GM18951 (cell line): Measurements from ENCODE around the gene FLT3.

Source experiments
- POLR2A ChIP-seq: IDR thresholded peaks from 4 replicates; pipeline ENCODE4 v1.6.1; 2011; ENCODE audit warnings: mild to moderate bottlenecking; ENCODE audit not compliant: insufficient read length, insufficient read depth; ENCODE audit errors: extremely low read depth
- in situ Hi-C: fragments of 300-500 bp; cut with MboI; formaldehyde crosslinking; loops from one replicate; pipeline ENCODE4 v1.12.0; 2022; ENCODE audit warnings: low sequenced_read_pairs, mixed read lengths, inconsistent platforms; ENCODE audit not compliant: unreplicated experiment

FLT3 gene

GRCh38 chr13:27967736-27968315, 132.6 kb downstream of the FLT3 start:
- in situ Hi-C loops, result loop anchor here (25.0 kb wide), 1 partner anchor 581 kb away; no protein-coding TSS in a partner anchor
- TF ChIP-seq POLR2A, result no peak

DNA sequence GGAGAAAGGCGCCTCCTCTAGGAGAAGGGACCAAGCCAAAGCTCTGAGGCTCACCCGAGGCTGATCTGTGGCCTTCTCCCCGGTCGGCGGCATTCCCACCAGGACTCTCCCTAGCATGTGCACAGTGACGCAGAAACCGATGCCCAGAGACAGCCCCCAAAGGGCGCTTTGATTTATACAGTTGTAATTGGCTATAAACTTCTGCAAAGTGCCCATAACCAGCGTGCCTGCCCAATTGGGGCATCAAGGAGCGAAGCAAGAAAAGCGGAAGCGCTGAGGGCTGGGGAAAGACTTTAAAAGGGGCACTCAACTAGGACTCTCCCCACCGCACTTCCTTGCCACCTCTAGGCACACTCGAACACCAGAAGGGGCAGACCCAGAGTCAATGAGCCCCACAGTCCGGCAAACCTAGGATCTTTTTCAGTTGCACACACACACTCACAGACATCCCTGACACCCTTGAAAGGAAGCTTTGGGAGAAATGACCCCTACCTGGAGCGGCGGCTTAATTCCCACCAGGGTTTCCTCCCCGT, 133.1 kb downstream of the FLT3 start:
- in situ Hi-C loops, result loop anchor here (25.0 kb wide), 1 partner anchor 580 kb away; no protein-coding TSS in a partner anchor
- TF ChIP-seq POLR2A, result no peak

DNA sequence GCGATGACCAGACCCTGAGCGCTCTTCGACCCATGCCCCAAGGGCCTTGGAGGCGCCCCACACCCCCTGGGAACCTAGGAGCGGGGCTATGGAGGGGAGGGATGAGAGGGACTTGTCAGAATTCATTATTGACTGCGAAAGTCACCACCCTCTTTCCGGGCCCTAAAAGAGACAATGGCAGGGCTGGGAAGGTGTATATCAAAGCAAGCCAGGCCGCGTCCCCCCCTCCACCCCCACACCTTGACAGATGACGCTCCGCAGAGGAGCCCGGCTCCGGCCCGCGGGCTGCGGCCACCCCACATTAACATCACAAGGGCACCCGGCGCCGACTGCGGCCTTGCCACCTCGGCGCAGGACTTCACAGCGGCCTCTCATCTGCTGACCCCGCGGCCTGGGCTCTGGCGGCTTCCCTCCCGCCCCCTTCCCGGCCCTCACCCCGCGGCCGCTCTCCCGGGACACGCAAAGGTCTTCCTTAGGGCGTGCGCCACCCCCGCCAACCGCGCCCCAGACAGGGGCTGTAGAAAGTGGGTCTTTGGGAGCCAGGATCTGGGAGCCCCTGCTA, 133.7 kb downstream of the FLT3 start:
- no peak for TF ChIP-seq POLR2A
- in situ Hi-C loops, result loop anchor here (25.0 kb wide), 1 partner anchor 579 kb away; no protein-coding TSS in a partner anchor

GRCh38 chr13:27965740-27966640, 134.4 kb downstream of the FLT3 start:
- in situ Hi-C loops, result loop anchor here (25.0 kb wide), 1 partner anchor 579 kb away; no protein-coding TSS in a partner anchor
- TF ChIP-seq POLR2A, result no peak

GRCh38 chr13:27965343-27965739, 135.0 kb downstream of the FLT3 start:
- no peak for TF ChIP-seq POLR2A
- in situ Hi-C loops, result loop anchor here (25.0 kb wide), 1 partner anchor 578 kb away; no protein-coding TSS in a partner anchor

DNA sequence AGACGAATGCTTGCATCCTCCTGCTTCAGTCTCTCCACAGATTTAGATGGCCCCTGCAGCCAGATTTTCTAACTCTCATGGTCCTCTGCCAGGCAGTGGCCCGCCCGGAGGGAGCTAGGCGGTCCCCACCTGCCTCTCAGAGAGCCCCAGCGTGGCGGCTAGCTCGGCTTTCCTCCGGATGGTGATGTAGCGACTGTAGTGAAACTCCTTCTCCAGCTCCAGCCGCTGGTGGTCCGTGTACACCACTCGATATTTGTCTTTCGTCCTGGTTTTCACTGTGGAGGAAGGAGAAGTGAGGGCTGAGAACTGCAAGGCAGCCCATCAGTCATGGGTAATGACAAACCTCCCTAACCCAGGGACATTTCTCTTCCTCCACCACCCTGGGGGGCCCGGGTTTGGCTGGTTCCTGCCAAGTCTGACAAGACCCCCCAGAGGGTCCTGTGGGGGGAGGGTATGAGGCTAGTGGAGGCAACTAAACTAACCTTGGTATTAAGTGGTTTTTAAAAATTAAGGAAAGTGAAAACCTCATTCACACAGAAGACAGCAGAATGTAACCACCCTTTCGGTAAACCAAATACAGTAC, 135.5 kb downstream of the FLT3 start:
- no peak for TF ChIP-seq POLR2A
- in situ Hi-C loops, result loop anchor here (25.0 kb wide), 1 partner anchor 578 kb away; no protein-coding TSS in a partner anchor

DNA sequence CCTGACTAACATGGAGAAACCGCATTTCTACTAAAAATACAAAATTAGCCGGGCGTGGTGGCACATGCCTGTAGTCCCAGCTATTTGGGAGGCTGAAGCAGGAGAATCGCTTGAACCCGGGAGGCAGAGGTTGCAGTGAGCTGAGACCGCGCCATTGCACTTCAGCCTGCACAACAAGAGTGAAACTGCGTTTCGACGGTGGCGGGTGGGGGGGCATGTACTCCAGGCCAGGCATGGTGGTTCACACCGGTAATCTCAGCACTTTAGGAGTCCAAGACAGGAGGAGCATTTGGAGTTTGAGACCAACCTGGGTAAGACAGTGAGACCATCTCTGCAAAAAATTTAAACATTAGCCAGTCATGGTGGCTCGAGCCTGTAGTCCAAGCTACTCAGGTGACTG, 136.2 kb downstream of the FLT3 start:
- in situ Hi-C loops, result loop anchor here (25.0 kb wide), 1 partner anchor 577 kb away; no protein-coding TSS in a partner anchor

- in situ Hi-C loops, result loop anchor here (25.0 kb wide), 1 partner anchor 576 kb away; no protein-coding TSS in a partner anchor
Observed at GRCh38 chr13:27963491-27963890, 136.9 kb downstream of the FLT3 start.

DNA sequence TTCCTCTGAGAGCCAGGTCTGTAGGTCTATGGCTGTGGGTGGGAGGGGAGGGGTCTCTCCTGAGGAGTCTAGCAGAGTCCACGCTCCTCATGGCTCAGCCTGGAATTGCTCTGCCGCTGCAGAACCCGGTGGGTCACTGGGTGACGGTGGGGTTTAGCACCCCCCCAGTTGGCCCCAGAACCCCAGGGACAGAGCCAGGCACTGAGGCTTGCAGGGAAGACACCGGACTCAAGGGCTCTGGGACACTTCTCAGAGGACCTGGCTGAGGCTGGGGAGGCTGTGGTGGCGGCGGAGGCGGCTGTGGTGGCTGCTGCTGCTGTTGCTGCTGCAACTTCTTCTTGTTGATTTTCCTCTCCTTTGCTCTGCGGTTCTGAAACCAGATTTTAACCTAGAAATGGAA, 137.4 kb downstream of the FLT3 start:
- in situ Hi-C loops, result loop anchor here (25.0 kb wide), 1 partner anchor 576 kb away; no protein-coding TSS in a partner anchor

More at GRCh38 chr13:27963491-27963890, 136.9 kb downstream of the FLT3 start:
- no peak for TF ChIP-seq POLR2A

GRCh38 chr13:27962128-27962841, 138.1 kb downstream of the FLT3 start:
- TF ChIP-seq POLR2A, result no peak
- in situ Hi-C loops, result loop anchor here (25.0 kb wide), 1 partner anchor 575 kb away; no protein-coding TSS in a partner anchor

More for the DNA sequence above, 137.4 kb downstream of the FLT3 start:
- TF ChIP-seq POLR2A, result no peak

DNA sequence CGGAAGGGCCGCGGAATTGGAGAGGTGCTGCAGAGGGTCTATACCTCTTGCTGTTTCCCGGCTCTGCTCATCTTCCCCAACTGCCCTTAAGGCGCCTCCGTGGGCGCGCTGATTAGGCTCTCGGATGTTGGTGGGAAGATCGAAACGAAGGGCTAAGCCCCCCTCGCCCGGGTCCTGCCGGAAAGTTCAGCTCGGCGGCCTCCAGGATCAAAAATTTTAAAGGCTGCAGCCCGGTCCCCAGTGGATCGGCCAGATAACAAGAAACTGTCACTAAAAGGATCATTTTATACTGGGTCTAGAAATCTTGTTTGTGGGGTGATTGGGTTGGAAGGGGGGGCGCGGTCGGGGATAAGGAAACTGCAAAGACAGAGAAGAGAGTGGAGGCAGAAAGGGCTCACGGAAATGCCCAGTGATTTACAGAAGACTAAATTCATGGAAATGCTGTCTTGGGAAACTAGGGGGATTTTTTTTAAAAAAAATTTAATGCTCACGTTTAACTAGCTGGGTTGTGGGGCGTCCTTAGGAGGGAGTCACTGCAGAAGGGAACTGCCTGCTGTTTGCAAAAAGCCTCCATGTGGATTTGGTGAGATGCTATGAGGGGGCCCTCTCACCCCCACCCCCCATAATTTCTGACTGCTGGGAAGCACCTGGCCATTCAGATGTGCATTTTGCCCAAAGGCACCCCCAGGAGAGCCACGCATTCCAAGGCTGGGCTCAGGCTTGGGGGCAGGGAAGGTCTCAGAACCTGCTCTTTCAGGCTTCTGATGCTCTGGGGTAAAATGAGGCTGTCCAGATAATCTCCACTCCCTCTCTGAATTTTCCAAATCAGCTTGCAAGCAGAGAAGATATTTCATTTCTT, 138.9 kb downstream of the FLT3 start:
- in situ Hi-C loops, result loop anchor here (25.0 kb wide), 1 partner anchor 574 kb away; no protein-coding TSS in a partner anchor

More for the DNA sequence above, 138.9 kb downstream of the FLT3 start:
- TF ChIP-seq POLR2A, result no peak
